WTC11 (cell line): Measurements from ENCODE around the gene IL21R. TPM values are rescaled to one million over a fixed set of nuclear protein-coding genes. Genes with fewer than 3 reads are reported as not detected.

Source experiments
- ATAC-seq: fragments of 200-7000 bp; cut with Tn5 transposase; 2 replicates; pipeline ENCODE4 v1.10.0; 2021; ENCODE audit warnings: mild to moderate bottlenecking, moderate library complexity
- CTCF ChIA-PET: fragments of 300-600 bp; sonication (Branson Sonifier 250); formaldehyde crosslinking; loops from one replicate; lab custom pipeline; 2021; ENCODE audit warnings: antibody characterized with exemption; lab: Charles Lee
- POLR2A ChIA-PET: fragments of 350-600 bp; sonication (Branson Sonifier 250); formaldehyde crosslinking; loops from one replicate; lab custom pipeline; 2021; ENCODE audit warnings: antibody characterized with exemption; lab: Charles Lee
- DNase-seq: peaks from one replicate; pipeline ENCODE4 v3.0.0; 2021; ENCODE audit warnings: low spot score
- H3K27ac Mint-ChIP-seq: 2 replicates; pipeline ENCODE4 v1.8.0; 2021; ENCODE audit warnings: mixed read lengths
- H3K27me3 Mint-ChIP-seq: 2 replicates; pipeline ENCODE4 v1.8.0; 2021; ENCODE audit warnings: low read depth, mild to moderate bottlenecking, moderate library complexity, mixed read lengths
- H3K36me3 Mint-ChIP-seq: 2 replicates; pipeline ENCODE4 v1.8.0; 2021; ENCODE audit warnings: mixed read lengths
- H3K4me1 Mint-ChIP-seq: 2 replicates; pipeline ENCODE4 v1.8.0; 2022; ENCODE audit warnings: mixed read lengths
- H3K4me3 Mint-ChIP-seq: 2 replicates; pipeline ENCODE4 v1.8.0; 2021; ENCODE audit warnings: mild to moderate bottlenecking, moderate library complexity, mixed read lengths
- H3K9me3 Mint-ChIP-seq: 2 replicates; pipeline ENCODE4 v1.8.0; 2021; ENCODE audit warnings: mixed read lengths
- ARID4B ChIP-seq: sonication (generic); formaldehyde crosslinking; IDR thresholded peaks from 2 replicates; pipeline ENCODE4 v1.8.0; 2023; ENCODE audit warnings: missing genetic modification reagents, mild to moderate bottlenecking, borderline replicate concordance
- ATF1 ChIP-seq: sonication (generic); formaldehyde crosslinking; IDR thresholded peaks from 2 replicates; pipeline ENCODE4 v1.8.1; 2023; ENCODE audit warnings: mild to moderate bottlenecking, moderate library complexity, missing genetic modification reagents
- ETV6 ChIP-seq: sonication (generic); formaldehyde crosslinking; IDR thresholded peaks from 2 replicates; pipeline ENCODE4 v1.8.1; 2022; ENCODE audit warnings: mild to moderate bottlenecking, missing genetic modification reagents
- FOXP4 ChIP-seq: sonication (generic); formaldehyde crosslinking; IDR thresholded peaks from 2 replicates; pipeline ENCODE4 v1.8.0; 2022; ENCODE audit warnings: mild to moderate bottlenecking, missing genetic modification reagents
- GABPB1 ChIP-seq: sonication (generic); formaldehyde crosslinking; IDR thresholded peaks from 2 replicates; pipeline ENCODE4 v1.8.1; 2023; ENCODE audit warnings: mild to moderate bottlenecking, missing genetic modification reagents
- NR1H2 ChIP-seq: sonication (generic); formaldehyde crosslinking; IDR thresholded peaks from 2 replicates; pipeline ENCODE4 v1.9.0; 2021; ENCODE audit warnings: mild to moderate bottlenecking, moderate library complexity, missing genetic modification reagents
- NR2C2 ChIP-seq: sonication (generic); formaldehyde crosslinking; IDR thresholded peaks from 2 replicates; pipeline ENCODE4 v1.8.0; 2022; ENCODE audit warnings: mild to moderate bottlenecking, missing genetic modification reagents
- OVOL2 ChIP-seq: fragments of 250-450 bp; sonication (Bioruptor Pico); IDR thresholded peaks from 2 replicates; pipeline ENCODE4 v1.9.0; 2021; ENCODE audit warnings: mild to moderate bottlenecking, borderline replicate concordance
- SMAD4 ChIP-seq: sonication (generic); formaldehyde crosslinking; IDR thresholded peaks from 2 replicates; pipeline ENCODE4 v1.8.0; 2022; ENCODE audit warnings: mild to moderate bottlenecking, missing genetic modification reagents
- SP1 ChIP-seq: sonication (generic); formaldehyde crosslinking; conservative IDR thresholded peaks from 2 replicates; pipeline ENCODE4 v1.8.1; 2022; ENCODE audit warnings: missing genetic modification reagents
- TCF7 ChIP-seq: sonication (generic); formaldehyde crosslinking; IDR thresholded peaks from 2 replicates; pipeline ENCODE4 v1.8.0; 2022; ENCODE audit warnings: mild to moderate bottlenecking, low read depth, missing genetic modification reagents, moderate library complexity
- TEAD1 ChIP-seq: sonication (generic); formaldehyde crosslinking; IDR thresholded peaks from 2 replicates; pipeline ENCODE4 v1.8.0; 2022; ENCODE audit warnings: mild to moderate bottlenecking, missing genetic modification reagents
- USF2 ChIP-seq: sonication (generic); formaldehyde crosslinking; IDR thresholded peaks from 2 replicates; pipeline ENCODE4 v1.8.1; 2023; ENCODE audit warnings: mild to moderate bottlenecking, missing genetic modification reagents, moderate library complexity
- ZBTB21 ChIP-seq: sonication (generic); formaldehyde crosslinking; IDR thresholded peaks from 2 replicates; pipeline ENCODE4 v1.8.1; 2023; ENCODE audit warnings: mild to moderate bottlenecking, missing genetic modification reagents, borderline replicate concordance
- ZNF121 ChIP-seq: sonication (generic); formaldehyde crosslinking; IDR thresholded peaks from 2 replicates; pipeline ENCODE4 v1.8.0; 2023; ENCODE audit warnings: missing genetic modification reagents
- ZNF416 ChIP-seq: fragments of 250-450 bp; sonication (Bioruptor Pico); IDR thresholded peaks from 2 replicates; pipeline ENCODE4 v1.9.0; 2021; ENCODE audit warnings: mild to moderate bottlenecking, inconsistent platforms
- total RNA-seq: library from RNA; stranded (reverse); gene quantifications from 3 replicates; pipeline ENCODE4 v1.2.3, GENCODE V29; 2021
- TF ChIP-seq, protein P1 (sequence below): sonication (generic); formaldehyde crosslinking; IDR thresholded peaks from 2 replicates; pipeline ENCODE4 v1.8.0; 2022; ENCODE audit warnings: mild to moderate bottlenecking, missing genetic modification reagents
- TF ChIP-seq, protein P2 (sequence below): sonication (generic); formaldehyde crosslinking; IDR thresholded peaks from 2 replicates; pipeline ENCODE4 v1.8.0; 2023; ENCODE audit warnings: missing genetic modification reagents
- TF ChIP-seq, protein P3 (sequence below): fragments of 250-450 bp; sonication (Bioruptor Pico); IDR thresholded peaks from 2 replicates; pipeline ENCODE4 v1.9.0; 2021; ENCODE audit warnings: moderate library complexity, mild to moderate bottlenecking, inconsistent platforms, borderline replicate concordance

Gene IL21R
- total RNA-seq, 1 experiment from 2014 or later = 0.70 TPM

DNA sequence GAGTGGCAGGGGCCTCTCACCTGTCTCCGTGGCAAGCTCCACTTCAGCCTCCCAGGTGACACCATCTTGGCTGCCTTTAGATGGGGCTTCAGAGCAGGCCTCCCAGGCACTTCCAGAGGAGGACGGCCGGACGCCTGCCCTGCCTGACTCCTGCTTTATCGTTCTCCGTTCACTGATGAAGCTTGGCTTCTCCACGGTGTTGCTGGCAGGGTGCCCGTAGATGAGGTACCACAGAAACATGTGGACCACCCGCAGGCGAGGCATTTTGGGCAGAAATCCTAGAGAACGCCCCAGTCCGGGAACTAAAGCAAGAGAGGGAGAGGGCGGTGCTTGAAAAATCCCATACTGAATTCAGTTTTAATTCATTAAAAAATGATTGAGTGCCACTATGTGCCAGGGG is 93.2 kb downstream of the IL21R start:
- no peak for TF ChIP-seq FOXP4 (CRISPR knock-in tag)
- no peak for TF ChIP-seq ZNF416
- TF ChIP-seq, protein P1, sequence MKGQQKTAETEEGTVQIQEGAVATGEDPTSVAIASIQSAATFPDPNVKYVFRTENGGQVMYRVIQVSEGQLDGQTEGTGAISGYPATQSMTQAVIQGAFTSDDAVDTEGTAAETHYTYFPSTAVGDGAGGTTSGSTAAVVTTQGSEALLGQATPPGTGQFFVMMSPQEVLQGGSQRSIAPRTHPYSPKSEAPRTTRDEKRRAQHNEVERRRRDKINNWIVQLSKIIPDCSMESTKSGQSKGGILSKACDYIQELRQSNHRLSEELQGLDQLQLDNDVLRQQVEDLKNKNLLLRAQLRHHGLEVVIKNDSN = no peak
- TF ChIP-seq, protein P2, sequence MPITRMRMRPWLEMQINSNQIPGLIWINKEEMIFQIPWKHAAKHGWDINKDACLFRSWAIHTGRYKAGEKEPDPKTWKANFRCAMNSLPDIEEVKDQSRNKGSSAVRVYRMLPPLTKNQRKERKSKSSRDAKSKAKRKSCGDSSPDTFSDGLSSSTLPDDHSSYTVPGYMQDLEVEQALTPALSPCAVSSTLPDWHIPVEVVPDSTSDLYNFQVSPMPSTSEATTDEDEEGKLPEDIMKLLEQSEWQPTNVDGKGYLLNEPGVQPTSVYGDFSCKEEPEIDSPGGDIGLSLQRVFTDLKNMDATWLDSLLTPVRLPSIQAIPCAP (CRISPR knock-in tag) = no peak
- no peak for TF ChIP-seq NR1H2 (CRISPR knock-in tag)
- TF ChIP-seq ZBTB21 (CRISPR knock-in tag) = no peak
- TF ChIP-seq OVOL2 (CRISPR knock-in tag) = no peak
- no peak for TF ChIP-seq ATF1 (CRISPR knock-in tag)
- no peak for TF ChIP-seq SMAD4 (CRISPR knock-in tag)
- no peak for TF ChIP-seq USF2 (CRISPR knock-in tag)
- TF ChIP-seq NR2C2 = no peak
- no peak for TF ChIP-seq ETV6 (CRISPR knock-in tag)
- TF ChIP-seq, protein P3, sequence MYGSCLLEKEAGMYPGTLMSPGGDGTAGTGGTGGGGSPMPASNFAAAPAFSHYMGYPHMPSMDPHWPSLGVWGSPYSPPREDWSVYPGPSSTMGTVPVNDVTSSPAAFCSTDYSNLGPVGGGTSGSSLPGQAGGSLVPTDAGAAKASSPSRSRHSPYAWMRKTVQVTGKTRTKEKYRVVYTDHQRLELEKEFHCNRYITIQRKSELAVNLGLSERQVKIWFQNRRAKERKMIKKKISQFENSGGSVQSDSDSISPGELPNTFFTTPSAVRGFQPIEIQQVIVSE = no peak
- no peak for TF ChIP-seq ARID4B
- TF ChIP-seq ZNF121 (CRISPR knock-in tag) = no peak
- no peak for TF ChIP-seq TEAD1 (CRISPR knock-in tag)
- no peak for TF ChIP-seq SP1 (CRISPR knock-in tag)
- no peak for TF ChIP-seq TCF7 (CRISPR knock-in tag)
- no peak for TF ChIP-seq GABPB1
- no peak for ATAC-seq
- CTCF ChIA-PET = no interaction called here
- Mint-ChIP-seq H3K27ac (no peak overlapping the region), H3K36me3 (peaks cover 62% of the 10 kb centered on the region), H3K4me1 (no peaks in the 10 kb centered on the region), H3K9me3 (no peaks in the 10 kb centered on the region), H3K27me3 (no peaks in the 10 kb centered on the region), H3K4me3 (no peak overlapping the region)
- POLR2A ChIA-PET = interaction anchor here (0.6 kb wide), 1 partner anchor 117 kb away, joined by 3 read pairs; no protein-coding TSS in a partner anchor
- DNase-seq = no peak
